Fibroblast of the aortic adventitia (primary cell): ENCODE data around the gene MBD3L4. TPM values are rescaled to one million over a fixed set of nuclear protein-coding genes. Genes with fewer than 3 reads are reported as not detected.
"Not testable (repeated sequence)": the region's sequence is repeated elsewhere in the genome, so short reads cannot be mapped to it uniquely, and the experiment has no call there.

Source experiments
- DNase-seq: peaks from one replicate; pipeline ENCODE4 v3.0.0-alpha.2; 2010; ENCODE audit warnings: low read depth
- H3K4me3 ChIP-seq: 2 replicates; pipeline ENCODE4 v1.5.1; 2011; ENCODE audit warnings: low read depth, mild to moderate bottlenecking, control low read depth, low read length, moderate library complexity
- CTCF ChIP-seq: IDR thresholded peaks from 2 replicates; pipeline ENCODE4 v1.5.1; 2011; ENCODE audit warnings: mild to moderate bottlenecking, low read length, control low read depth, inconsistent platforms; ENCODE audit not compliant: insufficient read depth
- total RNA-seq: library from RNA; depleted of rRNA; stranded (reverse); fragments of >200 nt; gene quantifications from 2 replicates; pipeline ENCODE4 v1.2.3, GENCODE V29; 2012; ENCODE audit warnings: low replicate concordance

The MBD3L4 gene
- total RNA-seq, 1 donor: not detected

GRCh38 chr19:7069904-7070226 lies 29.9 kb upstream of the MBD3L4 start:
- no peak for TF ChIP-seq CTCF
- no peak for DNase-seq
- H3K4me3 ChIP-seq: peak overlapping the region; percentile 93

DNA sequence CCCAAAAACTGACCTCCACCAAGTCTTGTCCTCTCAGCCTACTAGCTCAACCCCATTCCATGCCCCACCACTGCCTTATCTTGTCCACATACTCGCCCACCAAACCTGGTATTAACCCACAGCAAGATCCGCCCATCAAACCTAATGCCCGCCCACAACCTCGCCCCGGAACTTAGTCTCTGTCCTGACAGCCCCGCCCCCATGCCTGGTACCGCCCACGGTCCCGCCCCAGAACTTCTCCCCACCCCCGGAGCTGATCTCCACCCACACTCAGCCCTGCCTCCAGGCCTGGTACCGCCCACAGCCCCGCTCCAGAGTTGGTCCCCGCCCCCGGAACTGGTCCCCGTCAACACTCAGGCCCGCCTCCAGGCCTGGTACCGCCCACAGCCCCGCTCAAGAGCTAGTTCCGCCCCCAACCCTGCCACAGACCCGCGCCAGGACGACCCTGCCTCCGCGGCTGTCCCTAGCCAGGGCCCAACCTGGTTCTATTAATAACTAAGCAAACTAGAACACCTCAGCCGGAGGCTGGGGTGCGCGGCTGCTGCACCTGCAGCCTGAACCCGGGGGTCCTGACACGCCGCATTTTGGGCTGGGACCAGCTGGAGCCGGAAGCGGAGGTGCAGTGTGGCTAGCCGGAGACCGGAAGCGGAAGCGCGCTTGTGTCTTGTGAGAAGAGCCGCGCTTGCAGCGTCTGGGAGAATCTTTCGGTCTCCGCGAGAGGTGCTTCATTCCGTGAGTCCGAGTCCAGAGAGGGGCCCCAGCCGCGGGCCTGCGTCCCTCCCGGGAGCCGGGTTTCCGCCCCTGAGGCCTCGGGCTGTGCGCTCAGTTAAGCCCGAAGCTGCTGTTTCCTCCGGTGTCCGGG lies 29.3 kb upstream of the MBD3L4 start, which contains the start of gene ZNF557:
Gene ZNF557 (plus strand): TSS at position 662 of the 862 bp plus-strand sequence. CDS start 5,372 bp downstream, outside the sequence.
- no peak for TF ChIP-seq CTCF
- peak within 1 kb of the TSS; percentile 93 for H3K4me3 ChIP-seq
- DNase-seq: peak; percentile 95

GRCh38 chr19:7068599-7068998 lies 28.6 kb upstream of the MBD3L4 start:
- no peak for TF ChIP-seq CTCF
- DNase-seq: no peak
- H3K4me3 ChIP-seq: no peak overlapping the region

DNA sequence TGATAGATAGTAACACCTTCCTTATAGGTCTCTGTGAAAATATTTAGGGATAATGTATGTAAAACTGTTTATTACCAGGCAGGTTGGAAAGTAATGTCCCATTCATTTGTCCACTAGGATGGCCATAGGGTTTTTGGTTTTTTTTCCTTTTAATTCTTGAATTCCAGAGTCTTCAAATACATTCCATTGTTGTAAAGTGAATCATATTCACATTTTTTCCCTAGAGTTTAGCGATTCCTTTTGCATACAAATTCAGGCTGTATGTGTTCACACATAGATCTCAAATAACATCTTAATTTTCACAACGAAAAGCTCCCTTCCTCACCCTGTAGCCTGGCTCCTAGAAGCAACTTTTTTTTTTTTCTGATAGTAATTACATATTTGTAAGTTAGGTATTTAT lies 27.7 kb upstream of the MBD3L4 start:
- no peak for TF ChIP-seq CTCF
- peak; percentile 20 for DNase-seq
- no peak overlapping the region for H3K4me3 ChIP-seq

GRCh38 chr19:7067122-7067521 lies 27.1 kb upstream of the MBD3L4 start:
- DNase-seq: not testable (repeated sequence)

GRCh38 chr19:7063764-7064418 lies 23.9 kb upstream of the MBD3L4 start:
- DNase-seq: no peak
- no peak overlapping the region for H3K4me3 ChIP-seq
- TF ChIP-seq CTCF: no peak

More at GRCh38 chr19:7067122-7067521, 27.1 kb upstream of the MBD3L4 start:
- TF ChIP-seq CTCF: peak; percentile 36
- H3K4me3 ChIP-seq: not testable (repeated sequence)
